GM23338 (cell line): ENCODE data around the gene COA6.

ENCODE experiments used
- CREB1 ChIP-seq: fragments of 250-450 bp; sonication (Bioruptor Pico); IDR thresholded peaks from 2 replicates; pipeline ENCODE4 v1.5.0; 2020; ENCODE audit warnings: low read depth, mild to moderate bottlenecking, moderate library complexity
- CTCF ChIP-seq, 2 experiments: fragments of 200-600 bp in 1 of 2; sonication (generic) in 1 of 2; conservative IDR thresholded peaks; 2 replicates each; pipeline versions ENCODE4 v1.5.1 to v1.6.1; 2016 to 2017; ENCODE audit warnings: antibody characterized with exemption in 2 of 2, low read depth in 2 of 2, mild to moderate bottlenecking in 2 of 2, moderate library complexity in 1 of 2
- EZH2 ChIP-seq: fragments of 200-600 bp; sonication (generic); IDR thresholded peaks from one replicate; pipeline ENCODE4 v1.8.0; 2017; ENCODE audit warnings: antibody characterized with exemption, mild to moderate bottlenecking, low read depth; ENCODE audit not compliant: unreplicated experiment
- POLR2AphosphoS5 ChIP-seq: IDR thresholded peaks from 2 replicates; pipeline ENCODE4 v1.6.1; 2016; ENCODE audit warnings: antibody characterized with exemption, low read depth

GRCh38 chr1:234373064-234373958 is at the start of gene COA6:
- TF ChIP-seq CTCF (conservative IDR thresholded peaks at IDR 0.05; ENCODE audit: low read depth in 2 of 2) (0 out of 4 replicates have a peak, but pooled peaks of 1 of the 2 experiments have one; percentile 0), POLR2AphosphoS5 (peak; percentile 96), CREB1 (CRISPR knock-in tag) (peak; percentile 30; the same call in 1 of the 2 replicates), EZH2 (no peak)
